Suprapubic skin (tissue), 4 donors: ENCODE measurements around the gene GLCE.

ENCODE experiments used
- CTCF ChIP-seq, 2 donors: fragments of 200-600 bp in 1 of 2; fragments of 450-650 bp in 1 of 2; sonication (generic) in 1 of 2; IDR thresholded peaks; one replicate each; pipeline ENCODE4 v1.5.1; 2016 to 2019; ENCODE audit warnings: antibody characterized with exemption in 2 of 2, mild to moderate bottlenecking in 1 of 2, moderate library complexity in 1 of 2
- EP300 ChIP-seq: sonication (generic); formaldehyde crosslinking; IDR thresholded peaks from one replicate; pipeline ENCODE4 v1.6.1; 2017; ENCODE audit warnings: antibody characterized with exemption
- POLR2A ChIP-seq, 2 donors: fragments of 450-650 bp; IDR thresholded peaks; one replicate each; pipeline ENCODE4 v1.6.1; 2017; ENCODE audit warnings: antibody characterized with exemption in 2 of 2, mild to moderate bottlenecking in 2 of 2, moderate library complexity in 2 of 2
- POLR2AphosphoS5 ChIP-seq, 3 donors: sonication (generic); formaldehyde crosslinking; IDR thresholded peaks; one replicate each; pipeline ENCODE4 v1.6.1; 2017; ENCODE audit warnings: antibody characterized with exemption in 3 of 3

GRCh38 chr15:69119001-69119400 lies 41.4 kb upstream of the GLCE start:
- TF ChIP-seq POLR2AphosphoS5 (IDR thresholded peaks at IDR 0.05) (no peak), CTCF (IDR thresholded peaks at IDR 0.05) (no peak), EP300 (no peak), POLR2A (IDR thresholded peaks at IDR 0.05) (no peak)
